Pons (tissue), 1 donor: ENCODE measurements around the gene TMPRSS3.
A peak's percentile ranks its signal among the peaks of the same experiment; 100 is the strongest.

Experiments used
- DNase-seq: peaks from one replicate; pipeline ENCODE4 v3.0.0-alpha.2; 2016; ENCODE audit warnings: low spot score

Gene TMPRSS3

GRCh38 chr21:42387843-42388340, 8.0 kb downstream of the TMPRSS3 start:
- DNase-seq, result no peak

- DNase-seq, result no peak
These were observed 8.7 kb downstream of the TMPRSS3 start for GRCh38 chr21:42387164-42387563.

GRCh38 chr21:42386034-42386591, 9.7 kb downstream of the TMPRSS3 start:
- no peak for DNase-seq

GRCh38 chr21:42385619-42386018, 10.2 kb downstream of the TMPRSS3 start:
- no peak for DNase-seq

GRCh38 chr21:42384989-42385388, 10.9 kb downstream of the TMPRSS3 start:
- no peak for DNase-seq

- DNase-seq, result no peak
These were observed 11.5 kb downstream of the TMPRSS3 start for GRCh38 chr21:42384156-42384945.

GRCh38 chr21:42383331-42383730, 12.5 kb downstream of the TMPRSS3 start:
- DNase-seq, result no peak

- no peak for DNase-seq
These were observed 12.9 kb downstream of the TMPRSS3 start for GRCh38 chr21:42382915-42383314.

- peak; percentile 3 for DNase-seq
These were observed 14.4 kb downstream of the TMPRSS3 start for GRCh38 chr21:42381347-42381984.

GRCh38 chr21:42379426-42380215, 16.2 kb downstream of the TMPRSS3 start:
- no peak for DNase-seq

GRCh38 chr21:42378418-42378817, 17.4 kb downstream of the TMPRSS3 start:
- DNase-seq, result no peak

GRCh38 chr21:42377951-42378340, 17.9 kb downstream of the TMPRSS3 start:
- no peak for DNase-seq

- DNase-seq, result no peak
These were observed 18.5 kb downstream of the TMPRSS3 start for GRCh38 chr21:42377211-42377950.

- no peak for DNase-seq
These were observed 19.4 kb downstream of the TMPRSS3 start for GRCh38 chr21:42376338-42376982.

GRCh38 chr21:42375966-42376337, 19.9 kb downstream of the TMPRSS3 start:
- DNase-seq, result no peak

GRCh38 chr21:42375506-42375905, 20.3 kb downstream of the TMPRSS3 start:
- no peak for DNase-seq

GRCh38 chr21:42374864-42375499, 20.9 kb downstream of the TMPRSS3 start:
- DNase-seq, result no peak

GRCh38 chr21:42374457-42374856, 21.4 kb downstream of the TMPRSS3 start:
- DNase-seq, result no peak

GRCh38 chr21:42373908-42374455, 21.9 kb downstream of the TMPRSS3 start:
- no peak for DNase-seq

- DNase-seq, result no peak
These were observed 22.5 kb downstream of the TMPRSS3 start for GRCh38 chr21:42373196-42373907.
